RCC 7860 (cell line): ENCODE measurements around the gene MYOCOS.
"Not testable (repeated sequence)": the region's sequence is repeated elsewhere in the genome, so short reads cannot be mapped to it uniquely, and the experiment has no call there.

Source experiments
- DNase-seq: peaks from one replicate; pipeline ENCODE4 v3.0.0-alpha.2; 2015; ENCODE audit warnings: low spot score
- FAIRE-seq: peaks from 2 replicates; lab custom pipeline; 2012; peaks lifted over from hg19 to GRCh38; lab: Jason Lieb, UNC

Gene MYOCOS, protein sequence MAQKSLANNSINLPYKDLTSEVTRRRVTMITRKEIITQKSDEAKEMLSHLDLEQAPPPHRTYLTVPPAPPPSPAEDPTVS

DNA sequence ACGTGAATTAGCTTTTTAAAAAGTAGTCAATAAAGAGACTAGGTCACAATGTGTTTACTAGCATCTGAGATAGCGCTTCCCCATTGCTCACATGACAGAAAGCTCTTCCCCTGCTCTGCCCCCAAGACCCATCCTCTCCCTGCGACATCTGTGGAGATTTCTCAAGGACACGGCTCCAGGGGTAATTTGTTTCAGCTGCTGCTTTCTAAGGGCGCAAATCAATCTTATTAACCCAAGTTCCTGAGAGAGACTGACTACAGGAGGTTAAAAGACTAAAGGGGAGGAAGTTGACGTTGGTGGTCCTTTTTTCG, at the start of gene MYOCOS:
TSS of gene MYOCOS (plus strand) at position 92 of the 311 bp plus-strand sequence. CDS start 1,641 bp downstream, outside the sequence.
- FAIRE-seq (no peak), DNase-seq (no peak)

DNA sequence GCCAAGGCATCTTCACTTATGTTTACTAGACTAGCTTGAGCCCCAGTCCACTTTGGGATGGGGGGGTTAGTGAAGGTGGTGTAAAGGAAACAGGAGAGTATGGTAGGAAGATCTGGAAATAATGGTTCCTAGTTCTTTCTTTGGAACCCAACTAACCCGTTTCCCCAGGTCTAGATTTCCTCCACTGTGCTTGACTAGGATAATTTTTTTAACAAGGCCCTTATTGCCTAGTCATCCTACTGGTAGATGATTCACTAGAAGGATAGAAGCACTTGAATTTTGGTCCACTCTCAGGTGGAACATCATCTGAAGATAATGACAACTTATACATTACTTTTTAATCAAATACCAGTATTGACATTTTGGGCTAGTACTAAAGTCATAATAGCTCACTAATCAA, 45.9 kb upstream of the MYOCOS start:
- DNase-seq (no peak), FAIRE-seq (no peak)

DNA sequence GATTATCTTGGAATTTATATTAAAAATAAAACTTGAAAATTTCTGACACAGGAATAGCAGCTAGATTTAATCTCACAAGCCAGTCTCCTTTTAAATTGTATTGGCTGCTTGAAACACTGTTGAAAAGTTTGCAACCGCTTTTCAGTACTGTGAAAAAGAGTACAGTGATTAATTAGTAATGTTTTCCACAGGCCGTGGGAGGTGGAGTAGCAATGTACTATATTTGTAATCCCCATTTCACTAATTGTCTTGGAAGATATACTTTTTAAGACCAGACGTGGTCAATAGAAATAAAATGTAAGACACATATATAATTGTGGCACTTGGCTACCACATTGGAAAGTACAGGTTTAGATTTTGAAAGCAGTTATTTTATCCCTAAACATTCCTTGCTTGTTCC, 40.8 kb upstream of the MYOCOS start:
- DNase-seq (no peak), FAIRE-seq (no peak)

DNA sequence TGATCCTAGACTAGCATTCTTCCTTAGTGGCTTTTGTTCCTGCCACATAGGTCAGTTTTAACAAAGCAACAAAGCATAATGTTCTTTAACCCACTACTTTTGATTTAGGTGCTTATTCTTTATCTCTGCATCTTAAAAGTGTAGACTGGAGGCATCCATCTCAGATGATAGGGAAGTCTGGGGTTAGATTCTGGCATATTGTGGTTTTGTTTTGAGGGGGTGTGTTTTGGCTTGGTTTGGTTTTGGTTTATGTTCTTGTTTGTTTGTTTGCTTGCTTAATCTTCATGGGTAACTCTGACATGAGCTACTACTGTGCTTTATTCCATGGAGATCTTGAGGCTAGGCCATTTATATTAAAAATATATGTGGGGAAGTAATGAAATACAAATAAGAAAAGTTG, 40.3 kb upstream of the MYOCOS start:
- FAIRE-seq: no peak
- no peak for DNase-seq

DNA sequence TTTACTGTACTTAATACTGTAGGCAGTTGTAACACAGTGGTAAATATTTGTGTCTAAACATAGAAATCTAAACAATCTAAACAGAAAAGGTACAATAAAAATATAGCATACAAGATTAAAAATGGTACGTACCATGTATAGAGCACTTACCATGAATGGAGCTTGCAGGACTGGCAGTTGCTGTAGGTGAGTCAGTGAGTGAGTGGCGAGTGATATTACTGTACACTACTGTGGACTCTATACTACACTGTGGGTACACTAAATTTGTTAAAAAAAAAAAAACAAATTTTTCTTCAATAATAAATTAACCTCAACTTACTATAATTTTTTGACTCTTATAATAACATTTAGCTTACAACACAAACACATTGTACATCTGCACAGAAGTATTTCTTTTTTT, 39.5 kb upstream of the MYOCOS start:
- DNase-seq (no peak), FAIRE-seq (no peak)

DNA sequence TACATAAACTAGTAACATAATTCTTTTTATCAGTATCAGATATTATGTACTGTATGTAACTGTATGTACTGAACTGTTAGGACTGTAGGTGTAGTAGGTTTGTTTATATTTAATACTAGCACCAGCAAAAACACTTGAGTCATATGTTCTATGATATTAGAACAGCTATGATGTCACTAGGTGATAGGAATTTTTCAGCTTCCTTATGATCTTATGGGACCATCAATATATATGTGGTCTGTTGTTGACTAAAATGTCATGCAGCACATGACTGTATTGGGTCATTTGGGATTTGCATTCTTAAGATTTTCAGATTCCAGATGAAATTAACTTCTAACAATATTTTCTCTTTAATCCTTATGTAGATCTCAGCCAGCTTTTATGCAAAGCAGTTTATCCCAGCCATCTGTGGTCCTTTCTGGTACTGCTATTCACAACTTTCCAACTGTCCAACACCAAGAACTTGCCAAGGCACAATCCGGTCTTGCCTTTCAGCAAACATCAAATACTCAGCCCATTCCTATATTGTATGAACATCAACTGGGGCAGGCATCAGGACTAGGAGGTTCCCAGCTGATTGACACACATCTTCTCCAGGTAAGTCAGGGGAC, 38.3 kb upstream of the MYOCOS start:
- DNase-seq (no peak), FAIRE-seq (no peak)

DNA sequence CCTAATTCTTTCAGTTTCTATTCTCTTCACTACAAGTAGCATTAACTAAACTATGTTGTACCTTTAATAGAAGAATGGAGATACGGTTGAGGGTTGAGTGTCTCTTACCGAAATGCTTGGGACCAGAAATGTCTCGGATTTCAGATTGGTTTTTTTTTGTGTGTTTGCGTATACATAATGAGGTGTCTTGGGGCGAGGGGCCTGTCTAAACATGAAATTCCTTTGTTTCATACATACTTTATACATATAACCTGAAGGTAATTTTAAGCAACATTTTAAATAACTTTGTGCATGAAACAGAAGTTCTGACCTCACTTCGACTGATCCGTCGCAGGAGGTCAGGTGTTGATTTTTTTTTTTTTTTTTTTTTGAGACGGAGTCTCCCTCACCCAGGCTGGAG, 36.3 kb upstream of the MYOCOS start:
- FAIRE-seq (no peak), DNase-seq (no peak)

DNA sequence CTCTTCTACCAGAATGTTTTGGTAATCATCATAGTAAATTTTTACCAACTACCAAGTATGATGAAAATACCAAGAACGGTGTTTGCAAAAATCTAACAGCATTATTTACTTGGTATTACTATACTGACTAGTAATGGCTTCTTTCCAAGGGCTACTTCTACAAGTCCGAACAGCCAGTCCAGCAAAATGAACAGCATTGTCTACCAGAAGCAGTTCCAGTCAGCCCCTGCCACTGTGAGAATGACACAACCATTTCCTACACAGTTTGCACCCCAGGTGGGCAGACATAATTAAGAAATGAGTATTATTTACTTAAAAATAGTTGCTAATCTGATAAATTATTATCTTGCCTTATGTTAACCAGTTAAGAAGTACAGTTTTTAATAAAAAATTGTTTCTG, 33.8 kb upstream of the MYOCOS start:
- DNase-seq (no peak), FAIRE-seq (no peak)

DNA sequence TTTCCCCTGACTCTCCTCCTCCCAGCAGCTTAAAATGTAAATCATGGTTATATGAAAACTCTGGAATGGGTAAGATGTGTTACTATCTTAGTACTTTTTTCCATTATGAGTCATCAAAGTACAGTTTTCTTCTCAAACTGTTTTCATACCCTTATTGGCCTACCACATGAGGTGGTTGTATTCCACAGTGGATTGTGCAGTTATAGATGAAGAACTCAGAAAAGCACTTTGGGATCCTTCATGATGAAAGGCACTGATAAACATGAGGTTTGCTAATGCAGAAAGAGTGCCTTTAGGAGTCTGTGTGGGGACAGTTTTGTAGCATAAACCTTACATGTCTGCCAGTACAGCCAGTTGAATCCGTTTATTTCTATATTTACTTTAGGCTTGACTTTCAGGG, 32.0 kb upstream of the MYOCOS start:
- DNase-seq (no peak), FAIRE-seq (no peak)

DNA sequence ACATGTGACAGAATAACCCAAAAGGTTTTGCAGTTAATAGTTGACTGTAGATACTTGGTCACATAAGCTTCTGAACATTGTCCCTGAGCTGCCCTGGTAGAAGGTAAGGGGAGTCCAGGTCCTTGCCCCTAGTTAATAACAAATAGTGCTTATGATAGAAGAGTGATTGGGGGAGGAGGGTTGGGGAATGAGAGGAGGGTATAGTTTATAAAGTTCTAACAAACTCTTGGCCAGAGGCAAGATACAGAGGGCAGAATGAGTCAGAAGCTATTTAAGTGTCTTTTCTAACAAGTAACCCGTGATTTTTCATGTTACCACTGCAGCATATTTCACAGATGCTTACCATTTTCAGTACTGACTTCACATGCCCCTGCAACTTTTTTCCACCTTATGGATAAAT, 26.7 kb upstream of the MYOCOS start:
- DNase-seq: no peak
- FAIRE-seq: no peak

DNA sequence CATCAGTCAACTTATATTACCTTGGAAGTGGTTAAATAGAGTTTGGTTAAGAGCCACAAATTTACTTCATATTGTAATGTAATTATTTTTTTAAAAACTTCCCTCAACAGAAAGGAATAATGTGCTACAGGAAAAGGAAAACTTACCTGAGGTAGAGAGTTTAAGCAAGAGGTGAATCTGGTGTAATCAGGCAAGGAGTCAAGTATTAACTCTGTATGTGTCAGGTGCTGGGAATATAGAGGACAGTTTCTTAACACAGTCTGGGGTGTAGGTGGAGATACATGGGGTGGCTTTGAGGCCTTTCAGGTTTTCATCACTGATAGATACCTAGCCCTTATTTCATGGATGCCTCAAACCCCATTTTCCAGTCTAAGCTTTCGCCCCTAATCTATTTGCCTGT, 25.9 kb upstream of the MYOCOS start:
- FAIRE-seq (no peak), DNase-seq (no peak)

DNA sequence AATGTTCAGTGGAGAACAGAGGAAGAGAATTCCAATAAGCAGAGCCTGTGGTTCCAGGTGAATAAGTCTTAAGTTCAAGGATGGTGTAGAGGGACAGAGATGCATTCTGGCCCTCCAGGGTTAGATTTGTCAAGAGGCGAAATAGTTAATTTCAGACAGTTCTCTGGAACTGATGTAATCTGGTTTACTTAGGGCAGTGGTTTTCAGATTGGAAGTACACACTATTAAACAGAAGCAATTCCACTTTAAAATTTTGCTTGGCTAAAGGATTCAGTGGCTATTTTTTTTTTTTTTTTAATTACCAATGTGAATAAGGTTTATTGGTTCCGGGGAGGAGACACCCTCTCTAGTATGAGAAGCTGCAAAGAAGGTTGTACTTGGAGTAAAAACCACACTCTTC, 25.3 kb upstream of the MYOCOS start:
- no peak for FAIRE-seq

DNA sequence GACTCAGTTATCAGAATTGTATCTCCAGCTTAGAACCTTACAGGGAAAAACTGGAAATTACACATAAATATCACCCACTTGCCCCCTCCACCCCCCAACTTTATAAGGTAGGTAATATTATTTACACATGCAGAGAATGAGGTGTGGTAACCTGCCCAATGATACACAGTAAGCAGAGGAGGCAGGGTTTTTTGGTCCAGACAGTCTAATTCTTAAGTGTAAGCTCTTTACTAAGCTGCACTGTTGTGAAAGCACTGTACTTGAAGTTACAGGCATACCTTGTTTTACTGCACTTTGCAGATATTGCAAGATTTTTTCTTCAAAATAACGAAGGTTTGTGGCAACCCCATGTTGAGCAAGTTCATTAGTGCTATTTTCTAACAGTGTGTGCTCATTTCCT, 24.8 kb upstream of the MYOCOS start:
- DNase-seq (no peak), FAIRE-seq (no peak)

More for the DNA sequence above, 25.3 kb upstream of the MYOCOS start:
- no peak for DNase-seq

DNA sequence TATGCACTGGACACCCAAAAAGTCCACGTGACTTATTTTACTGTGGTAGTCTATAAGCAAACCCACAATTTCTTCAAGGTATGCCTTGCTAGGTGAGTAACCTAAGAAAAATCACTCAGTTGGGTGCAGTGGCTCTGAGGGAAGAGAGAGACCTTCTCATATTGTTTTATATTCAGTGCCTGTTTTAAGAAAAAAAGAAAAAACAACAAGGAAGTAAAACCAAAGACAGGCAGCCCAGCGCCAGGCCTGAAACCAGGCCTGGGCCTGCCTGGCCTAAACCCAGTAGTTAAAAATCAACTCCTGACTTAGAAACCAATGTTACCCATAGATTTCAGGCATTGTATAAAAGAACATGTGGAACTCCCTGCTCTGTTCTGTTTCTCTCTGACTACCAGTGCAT, 21.7 kb upstream of the MYOCOS start:
- peak; percentile 55 for FAIRE-seq
- not testable (repeated sequence) for DNase-seq

DNA sequence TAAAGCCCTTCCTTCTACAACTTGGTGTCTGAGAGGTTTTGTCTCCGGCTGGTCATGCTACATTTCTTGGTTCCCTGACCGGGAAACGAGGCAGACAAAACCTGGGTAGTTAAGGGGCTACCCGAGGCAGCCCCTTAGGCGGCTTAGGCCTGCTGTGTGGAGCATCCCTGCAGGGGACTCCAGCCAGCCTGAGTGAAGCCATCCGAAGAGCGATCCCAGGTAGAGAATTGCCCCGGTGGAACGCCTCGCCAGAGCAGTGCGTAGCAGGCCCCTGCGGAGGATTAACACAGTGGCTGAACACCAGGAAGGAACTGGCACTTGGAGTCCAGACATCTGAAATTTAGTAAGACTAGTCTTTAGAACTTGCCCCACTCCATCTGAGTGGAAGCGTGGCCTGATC, 21.2 kb upstream of the MYOCOS start:
- FAIRE-seq (no peak), DNase-seq (no peak)

DNA sequence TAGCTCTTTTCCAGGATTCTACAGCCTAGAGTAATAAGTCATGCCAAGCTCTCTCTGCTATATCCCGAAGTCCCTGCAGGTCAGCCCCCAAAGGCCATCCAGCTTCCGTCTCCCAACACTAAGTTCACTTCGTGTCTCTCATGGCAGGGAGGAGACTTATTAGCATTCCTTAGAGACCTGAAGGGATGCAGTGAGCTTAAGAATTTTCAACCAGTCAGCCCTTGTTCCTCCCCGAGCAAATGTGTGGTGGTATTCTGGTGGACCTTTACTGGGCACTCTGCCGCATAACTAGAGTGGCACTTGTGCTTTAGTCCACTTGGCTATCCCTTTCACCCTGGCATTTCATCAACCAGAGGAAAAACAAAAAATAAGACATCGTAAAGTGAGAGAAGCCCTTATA, 19.0 kb upstream of the MYOCOS start:
- FAIRE-seq, DNase-seq: not testable (repeated sequence)

DNA sequence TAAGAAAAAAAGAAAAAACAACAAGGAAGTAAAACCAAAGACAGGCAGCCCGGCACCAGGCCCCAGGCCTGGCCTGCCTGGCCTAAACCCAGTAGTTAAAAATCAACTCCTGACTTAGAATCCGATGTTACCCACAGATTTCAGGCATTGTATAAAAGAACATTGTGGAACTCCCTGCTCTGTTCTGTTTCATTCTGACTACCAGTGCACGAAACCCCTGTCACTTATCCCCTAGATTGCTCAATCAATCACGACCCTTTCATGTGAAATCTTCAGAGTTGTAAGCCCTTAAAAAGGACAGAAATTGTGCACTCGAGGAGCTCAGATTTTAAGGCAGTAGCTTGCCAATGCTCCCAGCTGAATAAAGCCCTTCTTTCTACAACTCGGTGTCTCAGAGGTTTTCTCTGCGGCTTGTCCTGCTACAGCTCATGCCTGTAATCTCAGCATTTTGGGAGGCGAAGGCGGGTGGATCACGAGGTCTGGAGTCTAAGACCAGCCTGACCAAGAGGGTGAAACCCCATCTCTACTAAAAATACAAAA, 15.6 kb upstream of the MYOCOS start:
- no peak for DNase-seq
- peak; percentile 45 for FAIRE-seq

DNA sequence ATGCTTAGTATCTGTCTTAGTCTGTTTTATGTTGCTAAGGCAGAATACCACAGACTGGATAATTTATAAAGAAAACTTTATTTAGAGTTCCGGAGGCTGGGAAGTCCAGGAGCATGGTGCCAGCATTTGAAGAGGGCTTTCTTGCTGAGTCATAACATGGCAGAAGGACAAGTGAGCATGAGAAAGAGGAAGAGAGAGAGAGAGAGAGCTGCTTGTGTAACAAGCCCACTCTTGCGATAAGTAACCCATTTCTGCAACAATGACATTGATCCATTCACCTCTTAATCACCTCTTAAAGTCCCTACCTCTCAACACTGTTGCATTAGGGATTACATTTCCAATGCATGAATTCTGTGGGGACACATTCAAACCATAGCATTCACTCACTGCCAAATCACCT, 11.7 kb upstream of the MYOCOS start:
- FAIRE-seq: no peak
- peak; percentile 52 for DNase-seq

DNA sequence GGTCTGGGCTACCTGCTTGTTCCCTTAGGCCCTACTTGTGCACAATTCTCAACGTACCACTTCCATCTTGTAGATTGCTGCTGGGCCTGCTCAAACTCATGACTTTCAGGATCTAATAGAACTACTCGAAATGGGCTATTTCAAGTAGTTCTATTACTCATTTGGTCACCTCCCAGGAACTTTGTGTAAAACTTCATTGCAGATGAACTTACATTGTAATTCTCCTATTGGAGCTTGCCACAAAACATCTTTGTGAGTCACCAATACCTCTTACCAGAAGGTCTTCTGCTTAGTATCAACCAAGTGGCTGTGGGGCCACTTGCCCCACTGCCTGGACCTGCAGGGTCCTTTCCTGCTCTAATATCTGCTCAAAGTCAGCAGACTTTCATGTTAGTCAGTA, 10.7 kb upstream of the MYOCOS start:
- FAIRE-seq (no peak), DNase-seq (no peak)

DNA sequence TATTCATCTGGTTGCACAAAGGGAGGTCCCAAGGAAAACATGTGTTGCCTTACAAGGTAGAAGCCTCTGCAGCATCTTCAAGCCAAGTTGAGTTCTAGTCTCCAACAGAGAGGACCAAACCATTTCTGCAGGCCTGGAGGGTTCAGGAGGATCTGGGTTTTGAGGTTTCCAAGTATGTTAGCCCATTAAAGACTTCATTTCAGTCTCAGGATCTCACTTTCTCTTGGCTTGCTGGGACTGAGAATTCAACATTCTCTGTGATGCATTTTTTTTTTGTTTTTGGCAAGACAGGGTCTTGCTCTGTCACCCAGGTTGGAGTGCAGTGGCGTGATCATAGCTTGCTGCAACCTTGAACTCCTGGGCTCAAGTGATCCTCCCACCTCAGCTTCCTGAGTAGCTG, 8.8 kb upstream of the MYOCOS start:
- no peak for FAIRE-seq

DNA sequence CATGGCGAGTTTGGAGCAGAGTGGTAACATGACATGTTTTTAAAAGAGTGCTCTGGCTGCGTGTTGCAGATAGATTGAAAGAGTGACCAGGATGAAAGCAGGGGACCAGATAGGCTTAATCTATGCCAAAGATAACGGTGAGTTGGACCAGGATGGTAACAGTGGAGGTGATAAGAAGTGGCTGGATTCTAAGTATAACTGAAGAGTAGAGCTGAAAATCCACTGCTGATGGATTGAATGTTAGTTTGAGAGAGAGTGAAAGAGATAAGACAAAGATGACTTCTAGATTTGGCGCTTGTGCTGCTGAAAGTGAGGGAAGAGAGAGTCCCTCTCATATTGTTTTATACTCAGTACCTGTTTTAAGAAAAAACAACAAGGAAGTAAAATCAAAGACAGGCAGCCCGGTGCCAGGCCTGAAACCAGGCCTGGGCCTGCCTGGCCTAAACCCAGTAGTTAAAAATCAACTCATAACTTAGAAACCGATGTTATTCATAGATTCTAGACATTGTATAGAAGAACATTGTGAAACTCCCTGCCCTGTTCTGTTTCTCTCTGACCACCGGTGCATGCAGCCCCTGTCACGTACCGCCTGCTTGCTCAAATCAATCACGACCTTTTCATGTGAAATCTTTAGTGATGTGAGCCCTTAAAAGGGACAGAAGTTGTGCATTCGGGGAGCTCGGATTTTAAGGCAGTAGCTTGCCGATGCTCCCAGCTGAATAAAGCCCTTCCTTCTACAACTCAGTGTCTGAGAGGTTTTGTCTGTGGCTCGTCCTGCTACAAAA, 6.7 kb upstream of the MYOCOS start:
- not testable (repeated sequence) for FAIRE-seq, DNase-seq

More for the DNA sequence above, 8.8 kb upstream of the MYOCOS start:
- DNase-seq: no peak

DNA sequence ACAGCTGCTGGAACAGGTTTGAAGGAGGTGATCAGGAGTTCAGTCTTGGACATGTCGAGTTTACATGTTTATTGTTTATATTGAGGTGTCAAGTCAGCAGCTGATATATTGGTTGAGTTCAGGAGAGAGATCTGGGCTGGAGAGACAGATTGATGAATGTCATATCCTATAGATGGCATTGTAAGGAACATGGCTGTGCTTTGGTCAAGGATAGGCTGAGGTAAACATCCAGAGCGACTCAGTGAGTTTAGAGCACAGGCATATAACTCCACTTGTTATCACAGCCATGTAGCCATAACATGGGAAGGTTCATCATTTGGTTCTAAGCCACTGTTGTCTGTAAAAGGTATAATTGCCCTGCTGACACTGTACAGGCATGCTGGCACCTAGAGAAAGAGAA, 5.5 kb upstream of the MYOCOS start:
- FAIRE-seq (no peak), DNase-seq (no peak)
